LNCAP (cell line): ENCODE data around the gene LYPD3.

ENCODE experiments used
- CTCF ChIP-seq: fragments of 450-650 bp; IDR thresholded peaks from 2 replicates; pipeline ENCODE4 v1.5.1; 2017; ENCODE audit warnings: mild to moderate bottlenecking

LYPD3 gene

GRCh38 chr19:43412441-43412840 is 53.0 kb downstream of the LYPD3 start:
- TF ChIP-seq CTCF: no peak
